ENCODE measurements around the gene SNCAIP.

SNCAIP gene

DNA sequence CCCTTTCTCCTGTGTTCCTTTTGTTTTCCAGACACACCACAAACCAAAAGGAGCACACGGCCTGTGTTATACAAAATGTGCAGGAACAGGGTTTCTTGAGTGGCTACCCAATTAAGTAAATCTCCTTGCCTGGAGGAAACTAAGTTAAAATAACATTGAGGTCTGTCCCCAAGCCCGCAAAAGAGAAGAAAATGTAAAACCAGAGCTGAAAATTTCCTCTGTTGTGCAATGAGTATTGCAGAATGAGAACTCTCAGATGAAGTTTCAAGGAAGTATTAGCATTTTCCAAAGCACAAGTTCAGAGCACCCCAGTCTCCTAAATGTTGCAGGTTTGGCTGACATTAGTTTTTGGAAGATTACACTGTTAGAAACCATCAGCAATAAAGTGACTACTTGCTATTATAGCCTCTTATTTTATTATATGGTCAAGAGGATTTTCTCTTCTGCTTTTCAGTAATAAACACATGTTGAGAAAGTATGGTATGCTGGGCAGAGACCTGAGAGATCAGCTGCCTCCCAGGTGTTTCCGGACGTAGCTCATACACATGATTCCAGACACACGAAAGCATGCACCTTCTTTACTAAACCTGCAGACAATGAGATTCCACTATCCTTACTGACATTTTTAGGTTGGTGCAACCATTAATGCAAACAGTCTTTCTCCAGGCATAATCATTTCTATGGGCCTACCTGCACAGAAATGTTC is 161.3 kb downstream of the SNCAIP start:
- TF ChIP-seq ARNTL (CRISPR knock-in tag; IDR thresholded peaks at IDR 0.05; ENCODE audit: borderline replicate concordance, low read depth) (no peak), BACH2 (CRISPR knock-in tag; IDR thresholded peaks at IDR 0.05; ENCODE audit: borderline replicate concordance) (no peak), ZNF8 (CRISPR knock-in tag; IDR thresholded peaks at IDR 0.05) (no peak), SNAI2 (CRISPR knock-in tag; IDR thresholded peaks at IDR 0.05) (no peak), ZC3H10 (CRISPR knock-in tag; IDR thresholded peaks at IDR 0.05) (no peak), ZFP30 (CRISPR knock-in tag; IDR thresholded peaks at IDR 0.05) (no peak), ESRRG (CRISPR knock-in tag; IDR thresholded peaks at IDR 0.05) (no peak), ISL1 (CRISPR knock-in tag; IDR thresholded peaks at IDR 0.05) (no peak), TOX (CRISPR knock-in tag; IDR thresholded peaks at IDR 0.05; ENCODE audit: borderline replicate concordance) (no peak), GLIS3 (CRISPR knock-in tag; IDR thresholded peaks at IDR 0.05) (no peak)
- TF ChIP-seq, protein P1, sequence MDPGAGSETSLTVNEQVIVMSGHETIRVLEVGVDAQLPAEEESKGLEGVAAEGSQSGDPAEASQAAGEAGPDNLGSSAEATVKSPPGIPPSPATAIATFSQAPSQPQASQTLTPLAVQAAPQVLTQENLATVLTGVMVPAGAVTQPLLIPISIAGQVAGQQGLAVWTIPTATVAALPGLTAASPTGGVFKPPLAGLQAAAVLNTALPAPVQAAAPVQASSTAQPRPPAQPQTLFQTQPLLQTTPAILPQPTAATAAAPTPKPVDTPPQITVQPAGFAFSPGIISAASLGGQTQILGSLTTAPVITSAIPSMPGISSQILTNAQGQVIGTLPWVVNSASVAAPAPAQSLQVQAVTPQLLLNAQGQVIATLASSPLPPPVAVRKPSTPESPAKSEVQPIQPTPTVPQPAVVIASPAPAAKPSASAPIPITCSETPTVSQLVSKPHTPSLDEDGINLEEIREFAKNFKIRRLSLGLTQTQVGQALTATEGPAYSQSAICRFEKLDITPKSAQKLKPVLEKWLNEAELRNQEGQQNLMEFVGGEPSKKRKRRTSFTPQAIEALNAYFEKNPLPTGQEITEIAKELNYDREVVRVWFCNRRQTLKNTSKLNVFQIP (CRISPR knock-in tag; IDR thresholded peaks at IDR 0.05; ENCODE audit: borderline replicate concordance, low read depth), result no peak
- TF ChIP-seq, protein P2, sequence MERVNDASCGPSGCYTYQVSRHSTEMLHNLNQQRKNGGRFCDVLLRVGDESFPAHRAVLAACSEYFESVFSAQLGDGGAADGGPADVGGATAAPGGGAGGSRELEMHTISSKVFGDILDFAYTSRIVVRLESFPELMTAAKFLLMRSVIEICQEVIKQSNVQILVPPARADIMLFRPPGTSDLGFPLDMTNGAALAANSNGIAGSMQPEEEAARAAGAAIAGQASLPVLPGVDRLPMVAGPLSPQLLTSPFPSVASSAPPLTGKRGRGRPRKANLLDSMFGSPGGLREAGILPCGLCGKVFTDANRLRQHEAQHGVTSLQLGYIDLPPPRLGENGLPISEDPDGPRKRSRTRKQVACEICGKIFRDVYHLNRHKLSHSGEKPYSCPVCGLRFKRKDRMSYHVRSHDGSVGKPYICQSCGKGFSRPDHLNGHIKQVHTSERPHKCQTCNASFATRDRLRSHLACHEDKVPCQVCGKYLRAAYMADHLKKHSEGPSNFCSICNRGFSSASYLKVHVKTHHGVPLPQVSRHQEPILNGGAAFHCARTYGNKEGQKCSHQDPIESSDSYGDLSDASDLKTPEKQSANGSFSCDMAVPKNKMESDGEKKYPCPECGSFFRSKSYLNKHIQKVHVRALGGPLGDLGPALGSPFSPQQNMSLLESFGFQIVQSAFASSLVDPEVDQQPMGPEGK (CRISPR knock-in tag; IDR thresholded peaks at IDR 0.05; ENCODE audit: borderline replicate concordance), result no peak
- TF ChIP-seq, protein P3, sequence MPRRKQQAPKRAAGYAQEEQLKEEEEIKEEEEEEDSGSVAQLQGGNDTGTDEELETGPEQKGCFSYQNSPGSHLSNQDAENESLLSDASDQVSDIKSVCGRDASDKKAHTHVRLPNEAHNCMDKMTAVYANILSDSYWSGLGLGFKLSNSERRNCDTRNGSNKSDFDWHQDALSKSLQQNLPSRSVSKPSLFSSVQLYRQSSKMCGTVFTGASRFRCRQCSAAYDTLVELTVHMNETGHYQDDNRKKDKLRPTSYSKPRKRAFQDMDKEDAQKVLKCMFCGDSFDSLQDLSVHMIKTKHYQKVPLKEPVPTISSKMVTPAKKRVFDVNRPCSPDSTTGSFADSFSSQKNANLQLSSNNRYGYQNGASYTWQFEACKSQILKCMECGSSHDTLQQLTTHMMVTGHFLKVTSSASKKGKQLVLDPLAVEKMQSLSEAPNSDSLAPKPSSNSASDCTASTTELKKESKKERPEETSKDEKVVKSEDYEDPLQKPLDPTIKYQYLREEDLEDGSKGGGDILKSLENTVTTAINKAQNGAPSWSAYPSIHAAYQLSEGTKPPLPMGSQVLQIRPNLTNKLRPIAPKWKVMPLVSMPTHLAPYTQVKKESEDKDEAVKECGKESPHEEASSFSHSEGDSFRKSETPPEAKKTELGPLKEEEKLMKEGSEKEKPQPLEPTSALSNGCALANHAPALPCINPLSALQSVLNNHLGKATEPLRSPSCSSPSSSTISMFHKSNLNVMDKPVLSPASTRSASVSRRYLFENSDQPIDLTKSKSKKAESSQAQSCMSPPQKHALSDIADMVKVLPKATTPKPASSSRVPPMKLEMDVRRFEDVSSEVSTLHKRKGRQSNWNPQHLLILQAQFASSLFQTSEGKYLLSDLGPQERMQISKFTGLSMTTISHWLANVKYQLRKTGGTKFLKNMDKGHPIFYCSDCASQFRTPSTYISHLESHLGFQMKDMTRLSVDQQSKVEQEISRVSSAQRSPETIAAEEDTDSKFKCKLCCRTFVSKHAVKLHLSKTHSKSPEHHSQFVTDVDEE (CRISPR knock-in tag; IDR thresholded peaks at IDR 0.05), result no peak
- ATAC-seq, result no peak

DNA sequence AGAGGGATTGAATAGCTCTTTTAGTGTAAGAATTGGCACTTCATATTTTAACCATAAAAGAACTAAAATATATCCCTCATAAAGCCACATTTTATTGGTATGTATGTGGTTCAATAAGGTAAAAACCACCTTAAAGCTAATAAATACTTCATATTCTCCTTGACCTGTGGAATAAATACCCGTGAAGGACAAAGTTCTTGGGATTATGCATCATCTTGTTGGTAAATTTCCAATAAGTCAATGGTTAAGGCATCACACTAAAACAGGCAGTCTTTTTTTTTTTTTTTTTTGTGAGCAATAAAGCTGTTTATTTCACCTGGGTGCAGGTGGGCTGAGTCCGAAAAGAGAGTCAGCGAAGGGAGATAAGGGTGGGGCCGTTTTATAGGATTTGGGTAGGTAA is 161.9 kb downstream of the SNCAIP start:
- TF ChIP-seq GLIS3 (CRISPR knock-in tag; IDR thresholded peaks at IDR 0.05) (no peak), CSDC2 (CRISPR knock-in tag; IDR thresholded peaks at IDR 0.05) (no peak), ZNF70 (CRISPR knock-in tag; IDR thresholded peaks at IDR 0.05) (no peak), TCF4 (CRISPR knock-in tag; IDR thresholded peaks at IDR 0.05; ENCODE audit: borderline replicate concordance) (no peak), ARNTL (CRISPR knock-in tag; IDR thresholded peaks at IDR 0.05; ENCODE audit: borderline replicate concordance, low read depth) (no peak), SNAI2 (CRISPR knock-in tag; IDR thresholded peaks at IDR 0.05) (no peak), ISL1 (CRISPR knock-in tag; IDR thresholded peaks at IDR 0.05) (no peak), ZC3H10 (CRISPR knock-in tag; IDR thresholded peaks at IDR 0.05) (no peak), TOX (CRISPR knock-in tag; IDR thresholded peaks at IDR 0.05; ENCODE audit: borderline replicate concordance) (no peak), ESRRG (CRISPR knock-in tag; IDR thresholded peaks at IDR 0.05) (no peak), ZFP3 (CRISPR knock-in tag; IDR thresholded peaks at IDR 0.05) (no peak), ZNF565 (CRISPR knock-in tag; conservative IDR thresholded peaks at IDR 0.05; ENCODE audit: low read depth) (no peak), PPARA (CRISPR knock-in tag; IDR thresholded peaks at IDR 0.05; ENCODE audit: borderline replicate concordance) (no peak), ZFP30 (CRISPR knock-in tag; IDR thresholded peaks at IDR 0.05) (no peak)
- TF ChIP-seq, protein P2 (CRISPR knock-in tag; IDR thresholded peaks at IDR 0.05; ENCODE audit: borderline replicate concordance), result no peak
- TF ChIP-seq, protein P3 (CRISPR knock-in tag; IDR thresholded peaks at IDR 0.05), result no peak
- ATAC-seq, result no peak

Measured in SK-N-SH treated with all-trans-retinoic acid at 6 μM for 48 hours (cell line).